Stimulated activated CD4-positive, alpha-beta T cell treated with anti-CD3 and anti-CD28 coated beads, Interleukin-15, amount 100 ng/mL, for 1 hour (primary cell): ENCODE data around the gene PHKB.

Experiments used
- DNase-seq, 2 donors: peaks; one replicate each; pipeline ENCODE4 v3.0.0-alpha.2; 2020; ENCODE audit warnings: low read depth in 1 of 2, low spot score in 1 of 2

PHKB gene

GRCh38 chr16:47565454-47565853, 104.3 kb downstream of the PHKB start:
- no peak for DNase-seq

- DNase-seq, result no peak
These were observed 106.2 kb downstream of the PHKB start for GRCh38 chr16:47567321-47567720.

GRCh38 chr16:47568351-47568750, 107.2 kb downstream of the PHKB start:
- no peak for DNase-seq

- DNase-seq, result no peak
These were observed 109.9 kb downstream of the PHKB start for GRCh38 chr16:47571049-47571448.

- no peak for DNase-seq
These were observed 110.6 kb downstream of the PHKB start for GRCh38 chr16:47571711-47572110.

GRCh38 chr16:47574091-47575054, 113.2 kb downstream of the PHKB start:
- DNase-seq, result no peak

GRCh38 chr16:47577029-47577428, 115.9 kb downstream of the PHKB start:
- DNase-seq, result no peak

- no peak for DNase-seq
These were observed 116.9 kb downstream of the PHKB start for GRCh38 chr16:47578033-47578432.

GRCh38 chr16:47578573-47578972, 117.4 kb downstream of the PHKB start:
- no peak for DNase-seq

GRCh38 chr16:47581114-47581513, 120.0 kb downstream of the PHKB start:
- no peak for DNase-seq

GRCh38 chr16:47584464-47585225, 123.5 kb downstream of the PHKB start:
- DNase-seq, result no peak

- DNase-seq, result no peak
These were observed 125.0 kb downstream of the PHKB start for GRCh38 chr16:47586121-47586520.

- DNase-seq, result no peak
These were observed 129.3 kb downstream of the PHKB start for GRCh38 chr16:47590472-47590871.

GRCh38 chr16:47592232-47592631, 131.1 kb downstream of the PHKB start:
- DNase-seq, result no peak

- DNase-seq, result no peak
These were observed 138.4 kb downstream of the PHKB start for GRCh38 chr16:47599512-47599911.

- no peak for DNase-seq
These were observed 139.2 kb downstream of the PHKB start for GRCh38 chr16:47600376-47600775.

- no peak for DNase-seq
These were observed 143.2 kb downstream of the PHKB start for GRCh38 chr16:47604306-47604705.

- no peak for DNase-seq
These were observed 149.9 kb downstream of the PHKB start for GRCh38 chr16:47611042-47611441.

- no peak for DNase-seq
These were observed 150.8 kb downstream of the PHKB start for GRCh38 chr16:47611848-47612493.

- no peak for DNase-seq
These were observed 151.6 kb downstream of the PHKB start for GRCh38 chr16:47612711-47613110.

GRCh38 chr16:47613251-47613650, 152.1 kb downstream of the PHKB start:
- DNase-seq, result no peak

- no peak for DNase-seq
These were observed 156.6 kb downstream of the PHKB start for GRCh38 chr16:47617732-47618131.
